K562 (cell line): ENCODE results near the gene UBE2R2. TPM values are rescaled to one million over a fixed set of nuclear protein-coding genes. Genes with fewer than 3 reads are reported as not detected.

Experiments
- MYC ChIP-seq, 2 experiments: fragments of 250-450 bp in 1 of 2; sonication (Bioruptor Pico) in 1 of 2; IDR thresholded peaks; 2 replicates each; pipeline versions ENCODE4 v1.5.1 to v1.6.1; 2012 to 2021; ENCODE audit warnings: low read depth in 2 of 2, borderline replicate concordance in 1 of 2, improper control_type of control experiment in 1 of 2, low read length in 1 of 2, mild to moderate bottlenecking in 1 of 2, moderate library complexity in 1 of 2
- TRIM24 ChIP-seq, 2 experiments: fragments of 450-650 bp; IDR thresholded peaks; 2 replicates each; pipeline ENCODE4 v1.6.1; 2016
- polyA plus RNA-seq, 8 experiments: library from polyadenylated mRNA; depleted of rRNA in 4 of 8; stranded (reverse) in 5 of 8; unstranded in 3 of 8; fragments of >200 nt; fragmentation: Nextera tagmentation in 2 of 8; fragmentation: Illumina TruSeq in 1 of 8; extraction: Ambion mirVana in 2 of 8; extraction: Trizol in 1 of 8; gene quantifications; 2 replicates each; pipeline versions ENCODE4 v1.2.1 to v1.2.3, GENCODE V29; 2011 to 2014; ENCODE audit warnings: inconsistent platforms in 1 of 8, missing spikeins in 1 of 8
- total RNA-seq, 7 experiments: library from RNA; depleted of rRNA in 6 of 7; stranded (reverse); fragments of >200 nt in 6 of 7; fragmentation: Illumina TruSeq in 2 of 7; extraction: Trizol in 2 of 7; gene quantifications; 2 replicates each; pipeline versions ENCODE4 v1.2.1 to v1.2.3, GENCODE V29; 2011 to 2021; ENCODE audit warnings: low replicate concordance in 1 of 7
- TF ChIP-seq, protein P1 (sequence below): fragments of 450-650 bp; formaldehyde crosslinking; IDR thresholded peaks from 2 replicates; pipeline ENCODE4 v1.4.0; 2020; ENCODE audit warnings: mild to moderate bottlenecking, moderate library complexity
- TF ChIP-seq, protein P2 (sequence below): sonication (generic); formaldehyde crosslinking; IDR thresholded peaks from 2 replicates; pipeline ENCODE4 v1.8.1; 2023; ENCODE audit warnings: mild to moderate bottlenecking, missing genetic modification reagents

UBE2R2 gene
- total and polyA plus RNA-seq, 9 of the 15 experiments (the other 6 are each of a cell fraction or from before 2014, with no cell fraction given) = 7.8 to 26.2 (median 11.8) TPM

DNA sequence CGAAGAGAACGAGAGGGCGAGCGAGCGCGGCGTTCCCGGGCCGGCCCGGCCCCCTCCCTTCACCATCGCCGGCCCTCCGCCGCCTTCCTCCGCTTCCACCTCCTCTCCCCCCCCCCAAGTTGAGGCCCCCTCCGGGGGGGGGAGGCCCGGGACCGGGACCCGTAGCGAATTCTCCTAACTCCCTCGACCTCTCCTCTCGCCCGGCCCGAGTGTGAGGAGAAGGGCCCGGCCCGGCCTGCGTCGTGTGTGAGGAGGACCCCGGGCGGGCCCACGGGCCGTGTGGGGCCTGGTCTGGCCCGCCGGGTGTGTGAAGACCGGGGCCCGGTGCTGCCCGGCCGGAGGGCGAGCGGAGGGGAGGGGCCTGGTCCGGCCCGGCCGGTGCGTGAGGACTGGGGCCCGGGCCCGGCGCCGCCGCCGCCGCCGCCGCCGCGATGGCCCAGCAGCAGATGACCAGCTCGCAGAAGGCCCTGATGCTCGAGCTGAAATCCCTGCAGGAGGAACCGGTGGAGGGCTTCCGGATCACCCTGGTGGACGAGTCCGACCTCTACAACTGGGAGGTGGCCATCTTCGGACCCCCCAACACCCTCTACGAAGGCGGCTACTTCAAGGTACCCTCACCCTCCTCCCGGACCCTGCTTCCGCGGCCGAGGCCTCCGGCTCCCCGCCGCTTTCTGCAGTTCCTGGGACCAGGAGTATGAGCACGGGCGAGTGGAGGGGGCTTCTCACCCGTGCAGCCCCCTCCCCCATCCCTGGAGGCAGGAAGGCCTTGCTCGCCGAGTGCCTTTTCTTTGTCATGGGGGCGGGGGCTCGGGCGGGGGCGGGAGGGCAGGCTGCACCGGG is 587 bp downstream of the UBE2R2 start (continued):
- 0 out of 4 replicates have a peak, but pooled peaks of 1 of the 2 experiments have one; percentile 23 for TF ChIP-seq TRIM24 (IDR thresholded peaks at IDR 0.05)
- TF ChIP-seq, protein P1, sequence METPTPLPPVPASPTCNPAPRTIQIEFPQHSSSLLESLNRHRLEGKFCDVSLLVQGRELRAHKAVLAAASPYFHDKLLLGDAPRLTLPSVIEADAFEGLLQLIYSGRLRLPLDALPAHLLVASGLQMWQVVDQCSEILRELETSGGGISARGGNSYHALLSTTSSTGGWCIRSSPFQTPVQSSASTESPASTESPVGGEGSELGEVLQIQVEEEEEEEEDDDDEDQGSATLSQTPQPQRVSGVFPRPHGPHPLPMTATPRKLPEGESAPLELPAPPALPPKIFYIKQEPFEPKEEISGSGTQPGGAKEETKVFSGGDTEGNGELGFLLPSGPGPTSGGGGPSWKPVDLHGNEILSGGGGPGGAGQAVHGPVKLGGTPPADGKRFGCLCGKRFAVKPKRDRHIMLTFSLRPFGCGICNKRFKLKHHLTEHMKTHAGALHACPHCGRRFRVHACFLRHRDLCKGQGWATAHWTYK = 0 out of 2 replicates have a peak, but pooled peaks have one; percentile 20
- TF ChIP-seq, protein P2, sequence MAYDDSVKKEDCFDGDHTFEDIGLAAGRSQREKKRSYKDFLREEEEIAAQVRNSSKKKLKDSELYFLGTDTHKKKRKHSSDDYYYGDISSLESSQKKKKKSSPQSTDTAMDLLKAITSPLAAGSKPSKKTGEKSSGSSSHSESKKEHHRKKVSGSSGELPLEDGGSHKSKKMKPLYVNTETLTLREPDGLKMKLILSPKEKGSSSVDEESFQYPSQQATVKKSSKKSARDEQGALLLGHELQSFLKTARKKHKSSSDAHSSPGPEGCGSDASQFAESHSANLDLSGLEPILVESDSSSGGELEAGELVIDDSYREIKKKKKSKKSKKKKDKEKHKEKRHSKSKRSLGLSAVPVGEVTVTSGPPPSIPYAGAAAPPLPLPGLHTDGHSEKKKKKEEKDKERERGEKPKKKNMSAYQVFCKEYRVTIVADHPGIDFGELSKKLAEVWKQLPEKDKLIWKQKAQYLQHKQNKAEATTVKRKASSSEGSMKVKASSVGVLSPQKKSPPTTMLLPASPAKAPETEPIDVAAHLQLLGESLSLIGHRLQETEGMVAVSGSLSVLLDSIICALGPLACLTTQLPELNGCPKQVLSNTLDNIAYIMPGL (CRISPR knock-in tag) = 0 out of 2 replicates have a peak, but pooled peaks have one; percentile 67
- 0 out of 2 replicates have a peak, but pooled peaks have one; percentile 6 for TF ChIP-seq MYC (IDR thresholded peaks at IDR 0.05; ENCODE audit: low read depth, low read length)
- TF ChIP-seq MYC (CRISPR knock-in tag; IDR thresholded peaks at IDR 0.05; ENCODE audit: borderline replicate concordance, low read depth) = no peak
